ENCODE measurements around the gene DCUN1D5.
A peak's percentile ranks its signal among the peaks of the same experiment; 100 is the strongest.
"Not testable (repeated sequence)": the region's sequence is repeated elsewhere in the genome, so short reads cannot be mapped to it uniquely, and the experiment has no call there.

Gene DCUN1D5

DNA sequence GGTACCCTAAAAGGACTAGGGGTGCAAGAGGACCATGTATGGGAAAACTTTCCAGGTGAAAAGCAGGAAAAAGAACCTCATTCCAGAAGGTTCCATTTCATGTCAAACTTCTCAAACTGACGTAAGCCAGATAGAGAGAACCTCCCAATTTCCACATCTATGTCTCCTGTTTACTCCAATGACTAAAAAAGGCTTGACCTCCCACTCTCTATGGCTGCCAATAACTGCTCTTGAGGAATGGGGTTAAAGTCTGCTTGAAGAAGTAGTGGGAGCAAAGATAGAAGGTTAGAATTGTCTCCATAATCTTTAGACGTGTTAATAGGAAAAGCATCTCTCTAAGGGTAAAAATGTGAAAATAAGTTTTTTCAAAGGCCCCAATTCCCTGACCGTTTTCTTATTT lies 38.0 kb downstream of the DCUN1D5 start:
- DNase-seq, result no peak

- no peak for DNase-seq
Measured at GRCh38 chr11:103051981-103052380, 40.0 kb downstream of the DCUN1D5 start.

DNA sequence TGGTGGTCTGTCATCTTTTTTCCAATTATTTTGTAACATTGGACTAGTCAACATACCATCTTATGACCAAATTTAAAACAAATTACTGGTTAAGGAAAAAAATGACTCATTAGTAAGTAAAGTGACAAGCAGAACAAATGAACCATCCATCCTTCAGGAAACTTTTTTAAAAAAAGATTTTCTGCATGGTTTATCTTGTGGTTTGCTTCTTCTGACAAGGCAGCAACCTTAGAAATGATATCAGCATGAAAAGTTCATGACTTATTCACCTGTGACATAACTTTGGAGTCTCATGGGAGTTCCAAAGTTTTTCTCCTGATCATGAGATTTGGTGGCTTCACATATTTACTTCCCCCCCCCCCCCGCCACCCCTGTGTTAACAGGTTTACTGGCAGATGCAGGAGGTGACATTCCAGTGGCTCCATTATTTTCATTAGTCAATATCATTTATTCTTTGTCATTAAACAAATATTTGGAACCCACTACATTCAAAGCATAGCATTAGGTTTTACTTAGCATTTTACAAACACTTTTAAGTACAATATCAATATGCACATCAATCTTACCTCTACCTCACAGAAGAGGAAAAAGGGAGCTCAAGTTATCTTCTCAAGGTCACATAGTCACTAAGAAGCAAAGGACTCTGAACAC lies 40.7 kb downstream of the DCUN1D5 start:
- no peak for DNase-seq

- DNase-seq, result no peak
Measured at GRCh38 chr11:103050351-103050750, 41.6 kb downstream of the DCUN1D5 start.

DNA sequence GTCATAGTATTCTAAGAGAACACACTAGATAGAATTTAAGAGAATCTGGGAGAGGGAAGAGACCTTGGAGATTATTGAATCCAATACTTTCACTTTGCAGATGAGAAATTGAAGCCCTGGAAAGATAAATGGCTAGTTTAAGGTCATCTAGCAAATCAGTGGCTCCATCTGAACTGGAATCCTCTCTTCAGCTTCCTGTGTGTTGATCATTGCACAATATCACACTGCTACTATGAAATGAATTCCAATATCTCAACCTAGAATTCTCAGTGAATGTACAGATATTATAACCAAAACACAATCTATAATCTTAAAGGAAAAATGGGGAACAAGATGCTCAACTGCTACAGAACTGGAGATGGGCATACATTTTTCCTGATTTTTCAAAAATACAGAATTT lies 44.1 kb downstream of the DCUN1D5 start:
- DNase-seq, result no peak

DNA sequence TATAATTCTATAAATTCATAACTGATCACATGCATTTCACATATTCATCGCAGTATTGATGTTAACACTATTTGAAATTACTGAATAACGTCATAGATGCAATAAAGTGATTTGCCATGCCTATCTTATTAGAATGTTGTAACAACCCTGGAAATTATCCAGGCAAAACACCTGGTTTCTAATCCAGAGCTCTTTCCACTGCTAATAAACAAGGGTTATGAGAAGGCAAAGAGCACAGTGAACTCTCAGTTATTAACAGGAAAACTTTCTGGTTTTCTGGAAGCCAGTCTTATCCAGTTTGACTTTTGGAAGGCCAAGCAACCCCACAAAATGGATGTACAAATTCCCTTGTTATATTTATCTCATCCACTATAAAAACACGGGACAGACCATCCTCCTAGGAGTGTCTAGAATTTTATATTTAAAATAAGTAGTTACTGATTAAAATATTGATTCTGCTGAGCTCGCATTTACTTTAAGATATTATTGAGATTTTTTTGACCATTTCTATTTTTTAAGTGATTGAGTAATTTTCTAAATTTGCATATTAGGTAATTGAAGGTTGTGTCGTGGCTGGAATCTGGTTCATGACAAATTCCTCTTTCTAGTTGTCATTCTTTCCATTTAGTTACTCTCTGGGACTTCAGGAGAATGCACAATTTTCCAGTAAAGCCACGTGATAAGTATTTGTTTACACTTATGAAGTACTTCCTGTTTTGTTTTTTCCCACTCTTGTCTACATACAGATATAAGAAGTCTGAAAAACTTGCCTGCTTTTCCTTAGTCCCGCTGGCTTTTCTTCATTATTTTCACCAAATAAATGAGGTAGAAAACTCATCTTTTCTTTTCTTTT lies 47.9 kb downstream of the DCUN1D5 start:
- DNase-seq, result no peak

DNA sequence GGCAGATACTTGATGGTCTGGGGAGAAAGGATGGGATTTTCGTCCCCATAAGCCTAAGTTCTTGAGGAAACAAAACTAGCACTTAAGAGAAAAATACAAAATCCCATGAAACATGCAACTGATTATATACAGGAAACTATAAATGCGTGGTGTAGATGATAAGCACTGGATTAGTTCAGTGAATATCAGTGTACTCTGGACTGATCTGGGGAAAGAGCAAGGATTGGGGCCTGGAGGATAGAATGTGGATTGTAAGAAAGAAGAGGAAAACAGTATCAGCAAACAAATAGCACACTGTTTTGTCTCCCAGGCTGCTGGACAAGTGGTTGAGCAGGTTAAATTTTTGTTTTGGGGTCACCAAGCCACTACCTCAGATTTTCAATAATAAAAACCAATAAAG lies 49.8 kb downstream of the DCUN1D5 start:
- DNase-seq, result no peak

DNA sequence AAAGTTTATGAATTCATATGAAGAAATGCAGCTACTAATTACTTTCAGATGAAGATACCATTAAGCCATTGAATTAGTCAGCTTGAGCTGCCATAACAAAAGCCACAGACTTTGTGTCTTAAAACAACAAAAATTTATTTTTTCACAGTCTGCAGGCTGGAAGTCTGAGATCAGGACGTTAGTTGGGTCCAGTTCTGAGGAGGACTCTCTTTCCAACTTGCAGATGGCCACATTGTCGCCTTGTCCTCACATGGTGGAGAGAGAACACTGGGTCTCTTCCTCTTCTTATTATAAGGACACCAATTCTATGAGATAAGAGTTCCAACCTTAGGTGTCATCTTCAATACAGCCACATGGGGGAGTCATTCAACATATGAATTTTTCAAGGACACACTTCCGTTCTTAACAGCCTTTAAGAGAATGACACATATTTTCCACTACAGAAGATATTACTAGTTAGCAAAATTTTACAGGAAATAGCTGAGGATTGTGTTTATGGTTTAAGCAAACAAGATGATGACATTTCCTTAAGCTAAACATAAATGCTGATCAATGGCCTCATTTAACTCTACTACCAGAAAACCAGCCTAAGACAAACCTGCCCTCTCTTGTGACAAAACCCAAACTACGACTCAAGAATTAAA lies 56.0 kb downstream of the DCUN1D5 start:
- DNase-seq, result peak in 1 of 2 experiments; percentile 29

DNA sequence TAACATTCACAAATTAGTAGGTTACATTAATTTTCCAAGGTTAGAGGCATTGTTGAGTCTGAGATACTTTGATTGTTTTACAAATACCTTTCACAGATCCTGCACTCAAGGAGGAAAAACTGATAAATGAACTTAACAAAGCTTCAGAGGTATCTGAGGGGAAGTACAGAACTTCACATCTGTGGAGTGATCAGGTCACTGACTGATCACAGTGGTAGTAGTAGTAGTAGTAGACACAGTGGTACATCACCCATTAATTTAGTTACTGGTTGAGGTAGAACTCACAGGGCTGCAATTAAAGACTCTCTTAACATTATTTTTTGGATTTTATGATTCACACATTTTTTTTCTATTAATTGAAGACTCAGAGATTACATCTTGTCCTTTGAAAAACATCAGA lies 56.7 kb downstream of the DCUN1D5 start:
- no peak for DNase-seq

DNA sequence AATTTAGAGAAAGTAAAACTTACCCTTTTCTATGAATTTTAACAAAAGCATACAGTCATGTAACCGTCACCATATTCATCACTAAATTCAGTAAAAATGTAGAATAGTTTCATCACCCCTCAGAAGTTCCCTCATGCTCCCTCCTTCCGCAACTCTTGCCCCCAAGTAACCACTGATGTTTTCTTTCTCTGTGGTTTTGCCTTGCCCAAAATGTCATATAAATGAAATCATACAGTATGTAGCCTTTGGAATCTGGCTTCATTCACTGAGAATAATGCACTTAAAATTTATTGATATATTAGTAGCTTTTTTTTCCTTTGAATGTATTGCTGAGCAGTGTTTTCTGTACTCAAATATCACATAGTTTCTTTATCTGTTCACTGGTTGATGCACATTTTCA lies 60.1 kb downstream of the DCUN1D5 start:
- DNase-seq, result no peak

DNA sequence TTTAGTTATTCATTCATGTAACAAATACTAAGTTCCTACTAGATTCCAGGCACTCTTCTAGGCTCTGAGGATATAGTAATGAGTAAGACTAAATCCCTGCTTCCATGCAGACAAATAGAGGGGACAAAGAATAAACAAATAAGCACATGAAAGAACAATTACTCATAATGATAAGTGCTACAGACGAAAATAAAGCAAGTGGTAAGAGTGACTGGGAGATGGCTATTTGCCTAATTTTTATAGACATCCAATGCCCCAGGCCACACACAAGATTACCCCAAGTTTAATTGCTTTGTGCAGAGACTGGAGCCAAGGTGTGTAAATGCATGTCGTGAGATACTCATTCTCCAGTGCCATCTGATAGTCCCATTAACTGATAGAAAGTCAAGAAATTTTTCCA lies 62.6 kb downstream of the DCUN1D5 start:
- DNase-seq, result no peak

DNA sequence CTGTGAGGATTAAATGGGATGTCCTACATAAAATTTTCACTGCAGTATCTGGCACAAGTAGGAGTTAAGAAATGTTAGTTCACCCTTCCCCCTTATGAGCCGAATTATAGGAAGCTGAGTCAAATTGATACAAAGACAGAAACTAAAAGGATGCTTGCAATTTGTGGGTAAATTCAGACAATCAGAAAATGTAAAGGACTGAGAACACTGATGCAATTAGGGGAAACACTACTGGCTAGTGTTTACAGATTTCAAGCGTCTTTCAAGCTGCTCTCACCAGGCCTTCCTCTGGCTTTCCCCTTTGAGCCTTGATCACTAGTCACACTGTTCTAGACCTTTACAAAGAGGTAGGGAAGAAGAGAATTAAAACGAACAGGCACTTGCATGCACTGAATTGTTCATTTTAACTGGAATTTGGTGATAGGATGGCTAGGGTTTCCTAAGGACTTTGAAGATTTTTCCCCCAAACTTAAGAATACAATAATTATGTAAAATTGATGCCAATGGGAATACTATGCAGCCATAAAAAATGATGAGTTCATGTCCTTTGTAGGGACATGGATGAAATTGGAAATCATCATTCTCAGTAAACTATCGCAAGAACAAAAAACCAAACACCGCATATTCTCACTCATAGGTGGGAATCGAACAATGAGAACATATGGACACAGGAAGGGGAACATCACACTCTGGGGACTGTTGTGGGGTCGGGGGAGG lies 63.5 kb downstream of the DCUN1D5 start:
- not testable (repeated sequence) for DNase-seq

GRCh38 chr11:103024086-103024485 lies 67.9 kb downstream of the DCUN1D5 start:
- DNase-seq, result no peak

DNA sequence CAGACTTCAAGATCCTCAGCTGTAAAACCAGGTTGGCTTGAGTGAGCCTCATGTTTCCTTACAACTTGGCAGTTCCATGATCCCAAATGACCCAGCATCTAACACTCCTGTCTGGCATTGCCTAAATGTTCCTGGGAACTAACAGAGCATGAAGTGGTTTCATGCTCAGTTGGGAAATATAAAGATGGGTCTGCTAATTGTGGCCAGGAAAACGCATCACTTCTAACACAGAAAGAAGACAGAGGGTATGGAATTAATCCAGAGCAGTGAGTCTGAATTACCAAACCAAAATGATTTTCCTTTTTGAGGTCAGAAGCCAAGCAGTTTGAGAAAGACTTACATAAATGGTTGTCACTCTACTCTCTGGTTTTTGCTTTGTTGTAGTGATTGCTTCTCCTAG lies 75.9 kb downstream of the DCUN1D5 start:
- no peak for DNase-seq

DNA sequence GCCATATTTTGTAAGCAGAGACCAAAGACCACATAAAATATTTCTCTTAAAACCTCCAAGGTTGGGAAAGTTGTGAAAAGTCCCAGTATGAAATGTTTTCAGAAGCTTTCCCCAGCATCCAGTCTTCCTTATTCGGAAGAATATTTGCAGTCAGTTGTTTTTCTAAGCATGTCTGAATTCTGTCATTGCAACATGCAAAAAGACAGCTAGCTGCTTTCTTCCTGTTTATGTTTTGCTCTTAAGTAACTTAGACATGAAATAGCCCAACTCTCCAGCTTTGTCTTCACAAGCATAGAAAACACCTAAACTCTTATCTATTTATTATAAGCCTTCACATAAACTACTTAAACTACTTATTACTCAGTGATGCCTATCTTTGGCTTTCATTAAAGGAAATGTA lies 78.5 kb downstream of the DCUN1D5 start:
- DNase-seq, result no peak
